Fibroblast of skin of left quadriceps (primary cell): ENCODE results near the gene RAB6C.
"Not testable (repeated sequence)": the region's sequence is repeated elsewhere in the genome, so short reads cannot be mapped to it uniquely, and the experiment has no call there.

Source experiments
- DNase-seq, 2 experiments: peaks; one replicate each; pipeline ENCODE4 v3.0.0-alpha.2; 2013; ENCODE audit warnings: low read depth in 2 of 2

Gene RAB6C

DNA sequence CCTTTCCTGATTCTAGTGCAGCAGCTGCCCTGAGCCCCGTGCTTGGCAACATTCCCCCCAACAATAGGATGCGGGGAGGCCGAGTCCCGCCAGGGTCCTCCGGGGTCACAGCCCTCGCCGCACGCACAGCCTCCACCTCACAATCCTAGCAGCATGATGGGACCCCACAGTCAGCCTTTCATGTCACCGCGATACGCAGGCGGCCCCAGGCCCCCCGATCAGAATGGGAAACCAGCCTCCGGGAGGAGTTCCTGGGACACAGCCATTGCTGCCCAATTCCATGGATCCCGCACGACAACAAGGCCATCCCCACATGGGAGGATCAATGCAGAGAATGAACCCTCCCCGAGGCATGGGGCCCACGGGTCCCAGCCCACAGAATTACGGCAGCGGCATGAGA lies 13.7 kb downstream of the RAB6C start:
- not testable (repeated sequence) for DNase-seq

DNA sequence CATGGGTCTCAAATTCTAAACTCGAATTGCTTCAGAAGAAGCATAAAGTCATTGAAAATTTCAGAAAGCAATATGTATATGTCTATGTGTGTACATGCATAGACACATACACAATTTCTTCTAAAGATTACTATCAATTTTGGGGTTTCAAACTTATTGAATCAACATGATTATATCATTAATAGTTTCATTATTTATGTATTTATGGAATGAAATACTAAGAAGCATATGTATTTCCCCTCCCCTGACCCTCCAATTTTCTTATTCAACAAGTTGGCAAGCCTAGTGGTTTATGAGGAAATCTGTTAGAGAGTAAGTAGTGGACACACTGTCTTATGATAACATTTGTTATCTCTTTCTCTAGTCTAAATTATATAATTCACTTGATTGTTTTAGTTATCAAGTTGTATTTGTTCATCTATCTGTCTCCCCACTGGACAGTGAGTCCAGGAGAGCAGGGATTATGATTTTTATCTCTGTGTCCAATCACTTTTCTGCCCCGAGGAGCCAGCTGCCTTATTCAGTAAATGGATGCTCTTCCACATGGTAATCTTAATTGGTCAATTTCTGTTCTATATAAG lies 17.3 kb downstream of the RAB6C start:
- not testable (repeated sequence) for DNase-seq

DNA sequence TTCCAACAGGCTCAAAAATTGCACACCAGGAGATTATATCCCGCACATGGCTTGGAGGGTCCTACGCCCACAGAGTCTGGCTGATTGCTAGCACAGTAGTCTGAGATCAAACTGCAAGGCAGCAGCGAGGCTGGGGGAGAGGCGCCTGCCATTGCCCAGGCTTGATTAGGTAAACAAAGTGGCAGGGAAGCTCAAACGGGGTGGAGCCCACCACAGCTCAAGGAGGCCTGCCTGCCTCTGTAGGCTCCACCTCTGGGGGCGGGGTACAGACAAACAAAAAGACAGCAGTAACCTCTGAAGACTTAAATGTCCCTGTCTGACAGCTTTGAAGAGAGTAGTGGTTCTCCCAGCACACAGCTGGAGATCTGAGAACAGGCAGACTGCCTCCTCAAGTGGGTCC lies 19.3 kb downstream of the RAB6C start:
- DNase-seq = not testable (repeated sequence)

DNA sequence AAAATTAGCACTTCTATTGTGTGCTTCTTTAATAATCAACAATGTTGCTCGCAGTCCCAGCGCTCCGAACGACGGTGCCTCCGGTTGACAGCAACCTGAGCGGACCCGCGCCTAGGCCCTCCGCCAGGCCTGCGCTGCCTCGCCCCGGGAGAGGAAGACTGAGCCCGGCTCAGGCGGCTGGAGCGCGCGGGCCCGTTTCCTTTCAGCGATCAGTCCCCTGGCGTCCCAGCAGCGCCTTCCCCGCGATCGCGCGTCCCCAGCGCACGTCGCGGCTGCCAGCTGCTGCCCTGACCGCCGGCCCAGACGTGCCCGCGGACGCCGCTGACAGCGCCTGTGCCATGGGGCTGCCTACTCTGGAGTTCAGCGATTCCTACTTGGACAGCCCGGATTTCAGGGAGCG lies 26.4 kb downstream of the RAB6C start:
- not testable (repeated sequence) for DNase-seq

DNA sequence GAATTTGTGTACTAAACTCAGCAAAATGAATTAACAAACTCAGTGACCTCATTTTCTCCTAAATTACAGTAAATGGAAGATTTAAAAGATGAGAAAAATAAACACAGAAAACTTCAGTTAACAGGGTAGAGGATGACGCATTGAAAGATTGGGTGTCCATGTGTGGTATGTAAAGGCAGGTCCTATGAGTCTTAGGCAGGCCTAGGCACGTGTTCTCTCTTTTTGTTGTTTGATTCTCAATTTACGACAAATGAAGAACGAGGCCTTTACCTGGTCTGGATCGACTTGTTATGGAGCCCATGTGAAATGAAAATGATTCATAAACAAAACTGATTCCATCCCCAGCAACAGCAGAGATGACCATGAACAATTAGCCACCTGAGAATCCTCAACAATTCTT lies 37.2 kb downstream of the RAB6C start:
- DNase-seq = not testable (repeated sequence)

DNA sequence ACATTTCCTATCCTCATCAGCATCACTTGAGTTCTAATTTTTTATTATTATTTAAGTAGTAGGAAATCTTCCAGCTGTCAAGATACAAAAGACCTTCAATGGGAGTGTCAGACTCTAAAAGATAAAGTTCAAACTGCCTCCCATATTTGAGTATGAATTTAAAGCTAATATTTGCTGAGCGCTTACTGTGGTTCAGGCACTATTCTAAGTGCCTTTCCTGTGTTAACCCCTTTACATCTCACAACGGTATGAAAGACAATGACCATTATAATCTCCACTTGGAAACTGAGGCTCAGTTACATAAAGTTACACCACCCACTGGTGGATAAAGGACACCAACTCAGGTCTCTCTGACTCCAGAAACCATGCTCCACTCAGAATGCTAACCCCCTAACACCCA lies 39.9 kb downstream of the RAB6C start:
- no peak for DNase-seq

DNA sequence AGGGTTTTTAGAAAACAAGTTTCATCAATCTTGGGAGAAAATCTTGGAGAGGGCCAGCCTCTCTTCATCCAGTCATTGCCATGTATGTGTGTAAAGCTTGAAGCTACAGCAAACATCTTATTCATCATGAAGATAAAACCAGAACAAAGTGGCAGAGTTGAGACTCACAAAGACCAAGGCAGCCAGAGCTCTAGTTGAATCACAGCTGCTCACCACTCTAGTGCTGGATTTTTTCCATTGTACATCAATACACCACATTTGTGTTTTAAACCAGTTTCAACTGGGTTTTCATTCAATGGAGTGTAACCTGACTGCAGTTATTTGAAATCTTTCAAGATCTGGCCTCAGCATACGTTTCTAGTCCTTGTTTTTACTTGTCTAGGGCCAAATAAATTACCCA lies 40.6 kb downstream of the RAB6C start:
- DNase-seq = not testable (repeated sequence)

DNA sequence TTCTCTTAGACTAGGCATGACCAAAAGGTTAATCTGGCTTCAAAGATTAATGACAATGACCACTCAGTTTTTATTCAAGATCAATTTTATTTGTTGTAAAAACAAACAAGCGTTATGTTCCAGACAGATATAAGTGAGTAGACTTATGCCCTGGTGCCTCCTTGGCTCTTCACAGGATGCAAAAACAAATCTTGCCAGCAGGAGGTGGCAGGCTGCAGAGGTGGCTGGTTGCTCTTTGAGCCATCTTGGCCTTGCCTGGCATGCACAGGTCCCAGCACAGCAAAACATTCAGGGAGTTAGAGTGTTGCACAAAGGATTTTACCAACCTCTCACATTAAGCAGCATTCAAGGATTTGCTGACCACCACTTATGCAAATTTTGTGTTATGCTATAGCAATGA lies 46.5 kb downstream of the RAB6C start:
- not testable (repeated sequence) for DNase-seq
